Measurements from ENCODE around the gene PLEKHA6.

DNA sequence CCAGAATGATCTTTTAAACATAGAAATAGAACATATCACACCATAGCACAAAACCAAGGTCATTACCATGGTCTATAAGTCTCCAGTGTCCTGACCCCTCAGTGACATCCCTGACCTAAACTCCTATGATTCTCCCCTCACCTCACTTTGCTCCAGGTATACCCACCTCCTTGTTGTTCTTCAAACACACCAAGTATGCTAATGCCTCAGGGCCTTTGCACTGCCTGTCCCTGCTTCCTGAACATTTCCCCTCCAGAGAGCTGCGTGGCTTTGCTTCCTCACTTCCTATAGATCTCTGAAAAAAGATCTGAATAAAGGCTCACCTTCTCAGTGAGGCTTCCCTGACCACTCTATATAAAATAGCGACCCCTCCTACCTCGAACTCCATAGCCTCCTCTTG, 147.0 kb downstream of the PLEKHA6 start:
- TF ChIP-seq CTCF (IDR thresholded peaks at IDR 0.05), result no peak
- no peak for TF ChIP-seq EZH2 (IDR thresholded peaks at IDR 0.05; ENCODE audit: borderline replicate concordance, insufficient read depth, low read depth, low read length, poor library complexity, severe bottlenecking)
